Stimulated activated CD4-positive, alpha-beta T cell treated with anti-CD3 and anti-CD28 coated beads, Interleukin-4, amount 100 ng/mL, for 48 hours (primary cell): ENCODE data around the gene DAB1.

Experiments used
- DNase-seq, 2 donors: peaks; one replicate each; pipeline ENCODE4 v3.0.0-alpha.2; 2020; ENCODE audit warnings: low read depth in 2 of 2

DAB1 gene

DNA sequence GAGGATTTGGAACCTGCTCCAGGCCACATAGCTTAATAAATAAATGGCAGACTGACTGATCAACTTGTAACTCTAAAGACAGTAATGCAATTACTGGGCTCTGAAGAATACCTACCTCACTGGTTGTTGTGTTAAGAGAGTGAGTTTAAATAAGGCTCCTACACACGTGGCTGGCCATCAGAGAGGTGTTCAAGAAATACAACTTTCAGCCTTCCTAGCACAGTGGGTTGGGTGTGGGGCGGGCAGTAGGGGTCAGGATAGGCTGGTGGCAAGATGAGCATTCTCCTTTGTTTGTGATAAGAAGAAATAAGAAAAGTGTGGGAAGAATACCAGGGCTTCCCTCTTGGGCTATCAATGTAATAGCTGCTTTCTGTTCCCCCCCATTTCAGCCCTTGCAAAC, 151.3 kb downstream of the DAB1 start:
- no peak for DNase-seq

DNA sequence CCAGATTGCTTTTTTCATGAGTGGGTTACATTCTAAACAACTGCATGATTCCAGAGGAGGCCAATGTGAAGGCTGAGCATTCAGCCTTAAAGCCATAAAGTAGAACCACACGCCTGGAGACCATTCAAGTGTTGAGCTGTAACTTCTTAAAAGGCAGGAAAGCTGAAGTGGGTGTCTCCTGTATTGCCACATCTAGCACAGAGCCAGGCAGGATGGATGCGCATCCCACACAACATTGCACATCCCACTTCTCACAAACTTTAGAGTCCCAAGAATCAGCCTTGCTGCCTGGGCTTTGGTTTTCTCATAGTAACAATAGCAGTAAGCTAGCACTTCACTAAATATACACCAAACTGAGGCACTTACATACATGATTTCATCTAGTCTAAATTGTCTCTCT, 151.7 kb downstream of the DAB1 start:
- DNase-seq = no peak

DNA sequence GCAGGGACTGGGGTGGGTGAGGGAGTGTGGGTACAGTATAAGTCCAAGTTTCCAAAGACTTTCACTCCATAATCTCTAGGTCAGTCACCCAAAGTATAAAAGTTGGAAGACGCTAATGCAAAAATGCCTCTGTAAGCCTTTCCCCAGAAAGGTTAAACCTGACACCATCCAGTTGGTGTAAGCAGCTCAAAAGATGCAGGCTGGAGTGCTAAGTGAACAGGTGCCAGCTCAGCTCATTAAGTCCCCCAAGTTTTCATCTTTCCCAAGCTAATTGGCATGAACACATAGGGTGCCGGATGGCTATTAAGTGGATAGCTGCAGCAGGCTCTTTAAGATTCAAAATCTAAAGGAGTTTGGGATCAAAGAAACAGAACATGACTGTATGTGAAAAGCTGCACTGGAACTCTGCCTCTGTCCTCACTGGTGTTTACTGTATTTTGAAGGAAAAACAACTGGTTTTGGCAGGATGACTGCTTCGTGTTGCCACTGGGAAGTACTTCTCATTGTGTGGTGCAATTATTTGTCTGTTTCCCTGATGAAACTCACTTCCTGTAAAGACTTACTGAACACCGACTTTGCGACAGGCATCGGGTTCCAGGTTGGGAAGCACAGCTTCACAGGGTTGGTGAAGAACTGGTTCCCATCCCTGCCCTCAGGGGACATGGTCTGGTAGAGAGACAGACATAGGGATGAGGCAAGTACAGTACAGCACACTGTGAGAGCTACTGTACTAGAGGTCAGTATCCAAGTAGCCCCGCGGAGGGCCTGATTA, 152.7 kb downstream of the DAB1 start:
- DNase-seq = no peak

DNA sequence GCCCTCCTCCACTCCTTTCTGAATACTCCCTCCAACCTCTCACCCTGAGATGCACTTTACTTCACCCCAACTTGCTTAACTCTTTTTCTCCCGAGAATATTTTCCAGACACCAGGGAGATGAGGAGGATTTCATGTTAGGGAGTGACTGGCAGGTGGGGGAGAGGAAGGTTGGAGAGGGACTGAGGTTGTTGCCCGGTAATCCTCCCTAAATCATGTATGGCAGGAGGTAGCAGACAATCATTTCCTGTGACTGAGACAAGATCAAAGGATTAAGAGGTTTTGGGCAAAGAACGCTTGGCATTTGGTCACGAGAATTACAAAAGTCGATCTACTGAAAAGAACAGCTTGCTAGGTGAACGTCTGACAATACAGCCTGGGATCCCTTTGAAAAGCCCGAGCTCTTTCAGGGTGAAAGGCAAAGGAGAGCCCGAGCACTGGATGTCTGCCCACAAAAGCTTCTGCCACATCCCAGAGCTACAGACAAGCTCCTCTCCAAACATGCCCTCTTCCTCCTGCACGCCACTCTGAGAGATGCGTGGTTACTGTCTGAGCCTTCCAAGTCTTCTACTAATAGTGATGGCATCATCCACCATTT, 154.1 kb downstream of the DAB1 start:
- no peak for DNase-seq

DNA sequence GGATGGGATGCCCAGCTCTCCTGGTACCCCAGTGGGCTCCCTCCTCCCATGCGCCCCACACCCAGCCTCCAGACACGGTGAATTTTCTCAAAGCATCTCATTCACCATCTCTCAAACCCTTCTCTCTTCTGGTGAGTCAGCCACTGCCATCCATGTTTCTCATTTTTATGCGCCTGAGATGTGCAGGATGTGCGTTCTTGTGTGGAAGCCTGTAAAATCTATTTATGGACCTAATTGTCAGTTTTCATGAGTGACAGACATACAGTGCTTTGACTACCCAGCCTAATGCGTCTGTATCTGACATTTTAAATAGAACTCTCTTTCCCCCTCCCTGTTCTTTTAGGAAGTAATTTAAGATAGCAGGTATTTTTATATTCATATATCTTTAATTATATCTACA, 158.8 kb downstream of the DAB1 start:
- no peak for DNase-seq

DNA sequence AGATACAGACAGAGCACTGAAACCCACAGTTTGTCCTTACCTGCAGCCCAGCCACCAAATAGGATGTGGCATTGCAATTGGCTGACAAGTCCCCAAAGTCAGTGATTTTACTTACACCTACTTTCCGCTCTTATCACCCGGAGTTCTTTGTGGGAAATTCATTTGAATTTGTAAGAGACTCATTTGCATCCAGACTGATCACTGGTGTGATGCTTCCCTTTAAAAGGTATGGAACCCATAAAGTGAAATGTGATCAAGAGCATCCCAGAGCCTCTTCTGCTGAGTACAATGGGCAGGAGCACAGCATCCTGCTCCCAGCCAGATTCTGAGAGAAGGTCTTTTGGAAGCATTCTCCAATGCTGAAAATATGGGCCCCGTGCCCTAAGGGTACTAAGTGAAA, 161.4 kb downstream of the DAB1 start:
- no peak for DNase-seq

DNA sequence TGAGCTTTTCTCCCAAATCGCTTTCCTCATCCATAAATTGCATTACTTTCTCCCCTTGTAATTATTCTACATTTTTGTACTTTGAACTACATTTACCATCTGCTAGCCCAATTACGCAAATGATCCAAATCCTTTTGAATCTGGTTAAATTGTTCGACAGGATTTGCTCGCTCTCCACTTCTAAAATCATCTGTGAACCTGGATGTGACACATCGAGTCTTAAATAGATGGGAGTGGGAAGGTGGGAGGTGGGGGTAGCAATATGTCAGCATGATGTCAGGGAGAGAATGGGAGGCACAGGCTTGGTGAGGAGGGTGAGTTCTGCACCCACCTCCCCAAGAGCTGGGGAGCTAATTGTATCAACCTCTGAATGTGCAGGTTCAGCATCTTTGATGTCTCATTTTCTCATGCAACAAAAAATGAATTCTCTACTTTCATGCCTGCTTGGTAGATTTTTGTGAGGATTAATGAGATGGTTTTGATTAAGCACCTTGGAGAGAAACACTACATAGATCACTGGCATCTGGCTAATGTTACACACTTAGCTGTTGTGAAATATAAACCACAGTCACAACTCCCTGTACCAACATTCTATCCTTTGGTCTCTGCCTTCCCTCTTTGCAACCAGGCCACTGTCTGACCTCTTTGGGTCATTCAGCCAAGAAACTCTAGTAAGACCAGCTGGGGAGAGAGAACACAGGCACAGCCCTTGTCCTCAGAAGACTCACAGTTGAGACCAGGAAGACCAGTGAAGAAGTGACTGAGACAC, 165.1 kb downstream of the DAB1 start:
- no peak for DNase-seq

DNA sequence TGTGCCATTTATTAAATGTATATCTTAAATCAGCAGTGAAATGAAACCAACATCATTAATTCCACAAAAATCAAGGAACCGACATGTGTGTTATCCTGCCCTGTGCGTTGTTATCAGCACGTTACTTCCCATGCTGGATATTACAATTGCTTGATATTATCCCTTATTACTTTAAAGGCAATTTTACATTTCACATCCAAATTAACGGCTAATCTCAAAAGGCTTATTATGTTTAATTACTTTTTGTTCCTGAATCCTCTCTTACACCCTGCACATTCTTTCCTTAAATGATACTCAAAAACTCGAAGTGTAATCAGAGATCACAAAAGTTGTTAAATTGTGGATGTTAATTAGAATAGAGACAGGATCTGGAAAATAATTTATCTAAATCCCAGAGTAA, 167.9 kb downstream of the DAB1 start:
- no peak for DNase-seq

DNA sequence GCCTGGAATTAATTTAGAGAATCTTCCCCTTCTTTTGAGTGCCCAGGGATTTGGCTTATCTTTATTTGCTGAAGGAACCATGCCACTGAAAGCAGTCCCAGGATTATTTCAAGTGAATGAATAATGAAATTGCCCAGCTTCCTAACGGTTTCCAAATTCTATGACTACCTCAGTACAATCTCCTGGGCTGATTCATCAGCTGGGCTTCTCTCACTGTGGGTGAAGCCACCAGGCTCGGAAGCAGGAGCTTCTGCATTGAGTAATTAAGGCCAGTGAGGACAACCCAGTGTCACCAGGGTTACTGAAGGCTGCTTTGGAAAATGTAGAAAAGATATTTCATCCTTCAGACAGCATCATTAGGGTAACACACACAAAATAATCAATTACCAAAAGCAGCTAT, 169.8 kb downstream of the DAB1 start:
- no peak for DNase-seq

DNA sequence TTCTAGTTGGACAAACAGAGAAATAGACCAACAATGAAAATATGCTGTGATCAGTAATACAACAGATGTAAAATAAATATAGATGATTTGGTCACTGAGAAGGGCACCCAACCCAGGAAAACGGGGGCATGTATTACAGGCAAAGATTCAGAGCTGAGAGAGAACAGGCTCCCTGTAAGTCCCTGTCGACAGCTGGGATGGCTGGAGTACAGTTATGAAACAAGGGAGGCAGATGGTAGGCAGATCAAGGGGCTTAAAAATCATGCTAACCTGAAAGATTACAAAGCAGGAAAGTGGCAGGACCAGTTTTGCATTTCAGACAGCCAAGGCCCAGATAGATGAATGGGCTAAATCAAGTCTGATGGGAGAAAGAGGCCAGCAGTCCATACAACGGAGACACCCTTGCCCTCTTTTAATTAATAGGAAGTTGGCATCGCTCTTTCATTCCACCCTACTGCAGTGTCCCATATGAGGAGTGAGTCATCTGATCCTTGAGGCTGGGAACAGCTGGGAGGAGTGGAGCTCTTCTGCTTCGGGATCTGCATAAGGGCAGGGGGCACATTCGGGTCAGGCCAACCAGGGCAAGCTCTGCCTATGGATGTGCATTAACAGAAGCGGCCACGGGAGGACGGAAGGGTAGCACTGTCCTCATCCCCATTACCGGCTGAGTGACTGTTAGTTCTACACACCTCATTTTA, 171.1 kb downstream of the DAB1 start:
- DNase-seq = no peak

DNA sequence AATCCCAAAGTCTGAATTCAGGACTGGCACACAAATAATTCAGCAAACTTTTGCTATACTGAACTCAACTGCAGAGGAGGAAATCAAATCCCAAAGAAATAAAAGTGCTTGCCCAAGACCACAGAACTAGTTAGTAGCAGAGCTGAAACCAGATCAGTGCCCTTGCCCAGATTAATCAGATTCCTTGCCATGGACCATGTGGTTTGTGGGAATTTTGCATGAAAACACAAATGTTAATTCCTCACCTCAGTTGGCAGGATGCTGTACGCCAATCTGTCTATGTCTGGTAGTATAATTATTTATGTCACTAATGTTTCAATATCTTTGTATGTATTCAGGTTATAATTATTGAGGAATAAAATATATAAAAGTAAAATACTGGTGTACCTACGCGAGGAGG, 173.8 kb downstream of the DAB1 start:
- DNase-seq = no peak

DNA sequence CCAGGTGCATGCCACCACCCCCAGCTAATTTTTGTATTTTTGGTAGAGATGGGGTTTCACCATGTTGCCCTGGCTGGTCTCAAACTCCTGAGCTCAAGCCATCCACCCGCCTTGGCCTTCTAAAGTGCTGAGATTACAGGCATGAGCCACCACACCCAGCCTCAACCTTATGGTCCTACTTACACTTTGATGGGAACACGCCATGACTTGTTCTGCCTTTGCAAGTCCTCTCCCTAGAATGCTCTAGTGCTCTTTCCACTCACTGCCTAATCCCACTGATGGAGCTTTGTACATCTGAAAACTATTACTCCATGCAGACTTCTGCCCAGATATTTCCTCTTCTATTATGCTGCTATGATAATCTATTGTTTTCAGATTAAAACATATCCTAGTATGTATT, 174.3 kb downstream of the DAB1 start:
- no peak for DNase-seq

DNA sequence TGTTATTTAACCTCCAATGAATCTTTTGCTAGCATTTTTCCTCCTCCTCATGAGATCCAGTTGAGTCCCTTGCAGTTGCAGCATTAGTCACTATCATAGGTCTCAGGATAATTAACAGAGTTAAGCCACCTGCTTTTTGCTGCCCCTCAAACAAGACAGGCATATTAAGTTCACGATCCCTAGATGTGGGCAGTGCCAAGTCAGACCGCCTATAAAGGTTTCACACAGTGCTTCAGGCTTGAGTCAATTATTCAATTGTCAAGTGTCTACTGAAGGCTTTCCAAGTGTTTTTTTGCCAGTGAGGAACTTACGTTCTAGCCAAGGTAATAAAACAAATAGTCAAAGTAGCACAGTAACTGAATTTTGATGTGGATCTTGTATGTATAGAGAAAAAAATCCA, 175.0 kb downstream of the DAB1 start:
- no peak for DNase-seq

DNA sequence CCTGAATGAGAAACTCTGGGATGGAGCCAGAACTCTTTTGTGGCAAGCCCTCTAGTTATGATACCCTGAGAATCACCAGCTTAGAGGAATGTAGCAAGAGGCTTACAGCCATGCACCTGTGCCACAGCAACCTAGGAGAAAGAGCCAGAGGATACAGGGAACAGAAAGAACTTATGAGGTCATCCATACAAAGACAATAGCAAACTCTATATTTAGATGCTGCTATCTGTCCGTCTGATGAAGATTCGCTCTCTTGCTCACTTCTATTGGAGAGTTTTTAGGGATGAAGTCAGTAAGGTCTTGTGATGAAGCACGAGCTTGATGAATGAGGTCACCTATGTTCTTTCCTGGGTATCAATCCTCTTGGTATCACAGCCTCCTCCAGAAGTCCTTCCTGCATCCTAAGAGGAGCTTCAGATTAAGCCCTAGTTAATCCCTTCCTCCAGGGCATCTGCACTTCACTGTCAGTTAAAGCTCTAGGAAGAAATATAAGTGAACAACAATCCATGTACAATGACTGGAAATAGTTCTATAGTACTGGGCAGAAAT, 185.6 kb downstream of the DAB1 start:
- DNase-seq = no peak

DNA sequence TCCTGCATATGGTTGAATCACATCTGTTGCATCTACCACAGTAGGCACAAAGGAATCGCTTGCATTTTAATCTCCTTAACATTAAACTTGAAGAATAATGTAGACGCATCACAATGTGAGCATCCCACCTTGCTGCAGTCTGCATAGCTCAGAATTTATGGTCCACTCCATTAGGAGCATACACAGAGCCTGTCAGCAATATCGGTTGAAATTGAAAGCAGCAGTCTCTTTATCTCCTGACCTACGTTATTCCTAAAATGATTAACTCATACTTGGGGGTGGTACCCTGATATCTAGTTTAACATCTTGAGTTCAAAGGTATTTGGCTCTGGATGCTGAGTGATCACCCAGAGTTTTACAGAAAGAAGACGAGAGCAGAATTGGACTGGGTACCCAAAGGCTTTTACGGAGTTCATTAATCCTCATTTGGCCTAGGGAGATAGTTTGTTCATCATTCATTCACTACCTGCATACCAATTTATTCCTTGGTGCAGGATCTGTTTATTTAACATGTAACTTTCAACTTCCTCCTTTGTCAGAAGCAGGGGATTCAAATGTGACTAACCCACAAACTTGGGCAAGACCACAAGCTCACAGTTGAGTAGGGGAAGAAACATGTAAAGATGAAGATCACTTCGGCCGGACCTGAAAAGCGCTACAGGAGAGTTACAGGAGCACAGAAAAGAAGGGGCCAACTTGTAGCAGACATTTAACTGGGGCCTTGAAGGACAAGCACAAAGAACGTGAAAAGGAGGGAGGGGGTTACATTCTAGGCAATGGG, 187.9 kb downstream of the DAB1 start:
- no peak for DNase-seq

DNA sequence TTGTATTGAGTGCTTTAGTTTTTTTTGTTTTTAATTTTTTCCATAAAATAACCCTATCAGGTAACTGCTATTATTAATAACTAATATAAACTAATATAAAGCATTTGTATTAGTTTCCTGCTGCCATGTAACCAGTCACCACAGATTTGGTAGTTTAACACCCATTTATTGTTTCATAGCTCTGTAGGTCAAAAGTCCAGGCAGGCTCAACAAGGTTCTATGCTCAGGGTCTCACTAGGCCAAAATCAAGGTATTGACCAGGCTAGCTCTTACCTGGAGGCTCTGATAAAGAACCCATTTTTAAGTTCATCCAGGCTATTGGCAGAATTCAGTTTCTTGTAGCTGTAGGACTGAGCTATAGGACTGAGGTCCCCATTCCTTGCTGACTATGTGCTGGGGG, 189.4 kb downstream of the DAB1 start:
- no peak for DNase-seq

DNA sequence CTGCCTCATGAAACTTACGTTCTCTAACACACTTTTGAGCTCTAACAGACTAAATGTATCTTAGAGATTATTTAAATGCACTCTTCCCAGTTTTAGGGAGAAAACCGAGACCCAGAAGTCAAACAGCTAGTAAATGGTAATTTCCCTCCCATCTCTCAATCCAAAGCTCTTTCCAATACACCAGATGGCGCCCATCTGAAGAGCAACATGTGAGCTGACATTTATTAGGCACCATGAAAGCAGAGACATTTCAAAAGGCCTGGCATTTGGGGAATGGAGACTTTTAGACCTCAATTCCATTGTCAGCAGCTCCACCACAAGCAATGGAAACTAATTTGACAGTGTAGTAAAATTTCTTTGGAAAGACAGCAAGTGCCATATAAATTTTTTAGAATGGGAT, 191.4 kb downstream of the DAB1 start:
- DNase-seq = no peak

DNA sequence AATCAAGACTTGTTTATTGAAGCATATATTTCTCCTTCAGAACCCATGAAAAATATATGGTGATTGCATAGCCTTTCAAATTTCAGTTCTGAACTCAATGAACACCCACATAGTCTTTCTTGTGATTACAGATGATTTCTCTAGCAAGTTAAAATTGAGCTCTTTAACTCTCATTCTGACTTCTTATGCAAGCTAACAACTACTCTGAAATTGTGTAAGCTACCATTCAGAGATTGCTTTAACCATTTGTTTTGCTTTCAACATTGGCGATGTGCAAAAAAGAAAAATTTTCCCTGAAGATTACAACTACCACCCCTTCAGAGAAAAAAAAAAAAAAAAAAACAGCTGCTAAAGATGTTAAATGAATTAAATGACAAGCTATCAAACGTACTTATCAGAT, 193.9 kb downstream of the DAB1 start:
- no peak for DNase-seq

DNA sequence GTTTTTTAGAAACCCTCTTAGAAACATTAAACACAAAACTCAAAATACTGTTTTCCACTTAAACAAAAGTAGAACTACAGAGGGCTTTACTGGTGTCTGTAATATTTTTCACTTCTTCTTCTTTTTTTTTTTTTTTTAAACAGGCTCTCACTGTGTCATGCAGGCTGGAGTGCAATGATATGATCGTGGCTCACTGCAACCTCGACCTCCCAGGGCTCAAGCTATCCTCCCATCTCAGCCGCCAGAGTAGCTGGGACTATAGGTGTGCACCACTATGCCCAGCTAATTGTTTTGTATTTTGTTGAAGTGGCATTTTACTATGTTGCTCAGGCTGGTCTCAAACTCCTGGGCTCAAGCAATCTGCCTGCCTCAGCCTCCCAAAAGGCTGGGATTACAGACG, 194.8 kb downstream of the DAB1 start:
- DNase-seq = no peak

DNA sequence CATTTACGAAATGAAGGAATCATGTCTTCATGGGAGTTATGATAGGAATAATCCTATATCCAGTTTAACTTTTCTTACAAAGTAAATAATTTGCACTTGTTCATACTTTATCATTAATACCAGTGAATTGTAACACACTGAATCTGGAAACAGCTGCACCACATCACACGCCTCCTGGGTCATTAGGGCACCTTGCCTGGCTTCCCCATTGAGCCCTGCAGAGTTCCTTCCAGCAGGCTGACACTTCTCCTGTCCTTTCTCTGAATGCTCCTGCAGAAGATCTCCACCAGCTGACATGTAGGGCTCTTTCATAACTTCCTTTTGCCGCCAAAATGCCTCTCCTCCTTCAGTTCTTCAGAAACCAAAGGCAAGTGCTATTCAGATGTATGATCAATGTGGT, 201.1 kb downstream of the DAB1 start:
- no peak for DNase-seq

DNA sequence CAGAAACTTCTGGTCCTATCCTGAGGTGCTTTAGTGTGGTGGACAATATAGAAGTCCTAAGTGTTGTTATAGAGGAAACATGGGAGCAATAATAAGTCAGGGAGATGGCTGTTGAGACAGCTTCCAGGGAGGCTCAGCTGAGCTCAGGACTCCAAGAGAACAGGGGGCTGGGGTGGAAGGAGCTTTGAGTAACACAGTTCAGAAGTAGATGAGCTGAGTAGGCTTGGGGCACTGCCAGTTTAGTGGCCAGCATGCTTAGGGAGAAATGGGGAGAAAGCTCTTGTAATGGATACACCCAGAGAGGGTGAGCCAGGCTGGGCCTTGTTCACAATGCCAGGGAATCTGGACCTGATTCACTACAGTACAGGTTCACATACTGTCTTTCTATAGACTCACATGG, 201.6 kb downstream of the DAB1 start:
- no peak for DNase-seq
